Measurements from ENCODE around the gene LHPP.
A peak's percentile ranks its signal among the peaks of the same experiment; 100 is the strongest.

Gene LHPP

GRCh38 chr10:124470544-124471434, 9.2 kb downstream of the LHPP start:
- DNase-seq (ENCODE audit: low spot score): no peak

GRCh38 chr10:124472071-124472470, 10.4 kb downstream of the LHPP start:
- no peak for DNase-seq (ENCODE audit: low spot score)

DNA sequence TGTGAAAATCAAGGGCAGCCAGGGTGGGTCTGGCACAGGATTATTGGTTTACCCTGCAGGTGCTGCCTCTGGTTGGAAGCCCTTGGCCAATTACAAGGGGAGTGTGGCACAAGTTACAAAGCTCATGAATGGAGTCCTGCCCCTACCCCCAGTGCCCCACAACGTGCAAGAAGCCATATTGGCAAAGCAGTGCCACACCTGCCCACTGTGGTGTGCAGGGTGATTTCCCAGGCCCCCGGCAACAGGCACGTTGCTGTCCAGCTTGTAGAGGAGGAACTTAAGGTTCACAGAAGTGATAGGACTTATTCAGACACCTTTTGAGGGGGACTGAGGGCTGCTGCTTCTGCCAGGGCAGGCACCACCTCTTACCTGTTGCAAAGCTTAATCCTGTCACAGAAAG, 11.4 kb downstream of the LHPP start:
- no peak for DNase-seq (ENCODE audit: low spot score)

GRCh38 chr10:124474514-124475070, 13.0 kb downstream of the LHPP start:
- no peak for DNase-seq (ENCODE audit: low spot score)

GRCh38 chr10:124476043-124476725, 14.6 kb downstream of the LHPP start:
- peak; percentile 28 for DNase-seq (ENCODE audit: low spot score)

DNA sequence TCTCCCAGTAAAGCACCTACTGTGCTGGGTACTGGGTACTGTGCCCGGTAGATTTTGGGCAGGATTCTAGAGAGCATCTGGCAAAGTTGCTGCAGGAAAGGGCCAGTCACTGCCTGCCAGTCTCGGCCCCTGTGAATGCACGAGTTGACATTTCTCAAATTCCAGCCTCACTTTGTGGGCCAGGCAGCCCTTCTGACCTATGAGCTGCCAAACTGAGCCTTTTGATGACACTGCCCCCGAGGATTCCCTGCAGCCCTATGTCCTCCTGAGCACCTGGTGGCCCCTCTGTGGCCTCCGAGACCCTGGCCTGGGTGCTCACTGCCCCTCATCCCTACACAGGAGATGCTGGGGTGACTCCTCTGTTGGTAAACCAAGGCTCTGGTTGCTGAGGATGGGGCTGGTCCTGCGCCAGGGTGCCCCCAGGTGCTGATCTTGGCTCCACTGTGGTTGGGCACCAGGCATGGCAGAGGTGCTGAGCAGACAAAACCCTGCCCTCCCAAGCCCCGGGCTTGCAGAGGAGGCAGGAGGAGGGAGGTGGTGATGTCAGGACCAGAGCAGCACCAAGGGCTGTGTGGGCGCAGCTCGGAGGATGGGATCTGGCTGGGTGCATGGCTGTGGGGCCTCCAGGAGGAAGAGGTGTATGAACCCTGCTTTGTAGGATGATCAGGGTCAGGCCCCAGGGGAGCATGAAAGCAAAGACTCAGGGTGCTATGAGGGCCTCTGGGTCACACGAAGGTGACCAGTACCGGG, 16.2 kb downstream of the LHPP start:
- DNase-seq (ENCODE audit: low spot score): no peak

- no peak for DNase-seq (ENCODE audit: low spot score)
These were observed 16.9 kb downstream of the LHPP start for GRCh38 chr10:124478515-124478914.

- DNase-seq (ENCODE audit: low spot score): no peak
These were observed 19.2 kb downstream of the LHPP start for GRCh38 chr10:124480860-124481259.

- DNase-seq (ENCODE audit: low spot score): no peak
These were observed 20.1 kb downstream of the LHPP start for GRCh38 chr10:124481717-124482116.

GRCh38 chr10:124482236-124482800, 20.7 kb downstream of the LHPP start:
- no peak for DNase-seq (ENCODE audit: low spot score)

DNA sequence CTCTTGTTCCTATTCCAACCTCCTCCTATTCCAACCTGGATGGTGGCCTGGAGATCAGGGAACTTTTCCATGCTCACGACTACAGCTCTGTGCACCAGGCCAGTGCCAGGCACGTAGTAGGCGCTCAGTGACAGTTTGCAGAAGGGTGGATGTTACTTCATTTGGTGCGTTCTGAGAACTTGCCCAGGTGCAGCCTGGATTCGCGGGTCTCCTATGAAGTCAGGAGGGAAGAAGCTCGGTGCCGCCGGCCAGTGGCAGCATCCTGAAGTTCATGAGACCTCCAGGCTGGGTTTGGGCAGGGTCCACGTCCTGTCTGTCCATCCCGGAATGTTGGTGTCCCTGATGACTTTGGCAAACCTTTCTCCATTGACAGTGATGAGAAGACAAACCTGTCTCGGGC, 21.3 kb downstream of the LHPP start:
- no peak for DNase-seq (ENCODE audit: low spot score)

- DNase-seq (ENCODE audit: low spot score): no peak
These were observed 22.4 kb downstream of the LHPP start for GRCh38 chr10:124484031-124484430.

DNA sequence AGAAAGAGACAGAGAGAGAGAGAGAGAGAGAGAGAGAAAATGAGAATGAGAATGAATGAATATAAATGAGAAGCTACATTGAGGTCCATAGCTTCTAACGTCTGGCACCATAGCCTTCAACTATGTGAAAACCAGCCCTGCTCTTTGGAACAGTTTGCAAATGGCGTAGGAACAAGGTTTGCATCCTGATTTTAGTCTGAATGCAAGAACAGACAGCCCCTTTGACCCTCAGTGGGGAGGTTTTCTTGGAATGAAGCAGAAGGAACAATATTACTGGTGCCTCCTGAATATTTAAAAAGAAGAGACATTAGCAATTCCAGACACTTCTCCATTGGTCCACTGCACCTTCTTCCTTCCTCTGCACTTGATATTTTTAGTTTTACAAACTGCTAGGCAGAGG, 23.0 kb downstream of the LHPP start:
- DNase-seq (ENCODE audit: low spot score): no peak

DNA sequence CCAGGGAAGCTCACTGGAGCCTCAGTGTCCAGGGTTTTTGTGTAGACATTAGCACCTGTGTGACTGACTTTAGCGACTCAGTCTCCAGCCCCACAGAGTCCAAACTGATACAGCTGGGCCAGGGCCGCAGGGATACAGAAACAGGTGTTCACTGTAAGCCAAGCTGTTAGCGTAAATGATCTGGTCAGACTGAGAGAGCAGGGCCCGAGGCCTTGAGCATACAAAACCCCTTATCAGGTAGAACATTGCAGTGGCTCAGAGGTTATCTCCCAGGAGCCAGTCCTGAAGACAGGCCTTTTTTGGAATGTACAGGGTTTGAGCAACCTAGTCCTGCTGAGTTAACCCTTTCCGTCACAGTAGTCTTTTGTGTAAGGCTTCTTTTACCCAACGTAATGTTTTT, 25.0 kb downstream of the LHPP start:
- no peak for DNase-seq (ENCODE audit: low spot score)

DNA sequence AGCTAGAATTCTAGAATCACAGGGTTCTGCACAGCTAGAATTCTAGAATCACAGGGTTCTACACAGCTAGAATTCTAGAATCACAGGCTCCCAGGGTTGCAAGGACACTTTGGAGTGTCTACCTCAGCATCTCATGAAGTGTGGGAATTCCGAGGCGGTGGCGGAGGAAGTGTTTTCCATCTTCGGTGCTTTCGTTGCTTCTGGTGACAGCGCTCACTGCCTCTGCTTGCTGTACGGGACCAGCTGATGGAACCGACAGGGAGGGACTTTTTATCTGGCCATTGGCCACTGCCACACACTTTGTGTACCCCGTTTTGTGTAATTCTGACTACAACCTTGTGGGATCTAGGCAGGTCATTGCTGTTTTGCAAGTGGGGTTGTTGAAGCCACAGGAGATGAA, 29.5 kb downstream of the LHPP start:
- no peak for DNase-seq (ENCODE audit: low spot score)

- DNase-seq (ENCODE audit: low spot score): no peak
These were observed 30.6 kb downstream of the LHPP start for GRCh38 chr10:124492266-124492665.

GRCh38 chr10:124493214-124493882, 31.7 kb downstream of the LHPP start:
- no peak for DNase-seq (ENCODE audit: low spot score)

DNA sequence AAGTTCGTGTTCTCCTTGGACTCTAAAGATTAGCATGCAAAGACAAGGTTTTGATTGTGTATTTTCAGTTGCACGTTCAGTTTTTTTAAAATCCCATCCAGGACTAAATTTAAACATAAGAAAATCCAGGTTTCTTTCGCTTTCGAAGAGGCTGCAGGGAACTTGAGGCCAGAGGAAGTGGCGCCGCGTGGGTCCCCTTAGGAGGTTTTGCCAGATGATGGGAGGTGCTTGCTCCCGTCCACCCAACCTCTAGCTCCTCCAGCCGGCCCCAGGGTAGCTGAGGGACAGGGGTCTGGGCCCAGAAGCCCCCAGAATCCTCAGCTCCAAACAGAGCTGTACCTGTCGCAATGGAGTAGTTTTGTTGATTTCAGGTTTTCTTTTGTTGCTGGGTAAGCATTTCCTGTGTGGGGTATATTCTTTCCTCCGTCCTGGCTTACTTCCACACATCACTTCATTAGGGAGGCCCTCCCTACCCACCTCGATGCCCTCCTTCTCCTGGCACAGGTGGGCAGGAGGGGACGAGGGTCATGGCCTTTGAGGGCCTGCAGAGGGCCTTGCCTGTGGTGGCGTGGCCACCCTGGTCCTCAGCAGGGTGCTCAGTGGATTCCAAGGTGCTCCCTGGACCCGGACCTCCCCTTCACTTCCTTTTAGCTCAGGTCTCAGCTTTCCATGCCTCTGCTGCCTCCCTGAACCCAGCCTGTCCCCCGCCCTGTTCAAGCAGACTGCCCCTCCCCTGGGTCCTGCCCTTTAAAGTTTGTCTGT, 32.6 kb downstream of the LHPP start:
- no peak for DNase-seq (ENCODE audit: low spot score)

GRCh38 chr10:124495162-124495561, 33.5 kb downstream of the LHPP start:
- DNase-seq (ENCODE audit: low spot score): no peak

GRCh38 chr10:124495725-124496124, 34.1 kb downstream of the LHPP start:
- DNase-seq (ENCODE audit: low spot score): no peak

GRCh38 chr10:124496150-124496549, 34.5 kb downstream of the LHPP start:
- no peak for DNase-seq (ENCODE audit: low spot score)
